HepG2 (cell line): ENCODE results near the gene AGAP1. TPM values are rescaled to one million over a fixed set of nuclear protein-coding genes. Genes with fewer than 3 reads are reported as not detected.

Experiments used
- ATAC-seq: fragments of 200-7000 bp; cut with Tn5 transposase; 3 replicates; pipeline ENCODE4 v1.9.1; 2020; ENCODE audit warnings: mild to moderate bottlenecking, moderate library complexity
- BruUV-seq: library from RNA; stranded (reverse); fragments of 400-500 nt; replicated peaks from 2 replicates; lab custom pipeline; 2021; lab: Mats Ljungman, UMichigan
- CTCF ChIA-PET: fragments of 300-600 bp; formaldehyde crosslinking; extraction: SDS; loops from one replicate; lab custom pipeline; 2021; ENCODE audit warnings: low total read pairs, inconsistent platforms, low intra/inter-chr PET ratio; lab: Yijun Ruan, JAX
- POLR2A ChIA-PET: fragments of 350-600 bp; sonication (Branson Sonifier 250); formaldehyde crosslinking; loops from one replicate; lab custom pipeline; 2020; ENCODE audit warnings: antibody characterized with exemption, inconsistent platforms; lab: Yijun Ruan, JAX
- DNase-seq: peaks from one replicate; pipeline ENCODE4 v3.0.0-alpha.2; 2015; ENCODE audit warnings: low spot score
- FAIRE-seq: peaks from 3 replicates; lab custom pipeline; 2011; peaks lifted over from hg19 to GRCh38; lab: Jason Lieb, UNC
- H2AFZ ChIP-seq: one replicate; pipeline ENCODE4 v1.6.1; 2011; ENCODE audit warnings: low read length, inconsistent platforms
- H3K27ac ChIP-seq: fragments of 300-600 bp; 3 replicates; pipeline ENCODE4 v1.8.0; 2011; ENCODE audit warnings: mixed run types, mild to moderate bottlenecking, mixed read lengths, low read length, inconsistent platforms; ENCODE audit not compliant: insufficient read depth; ENCODE audit errors: extremely low read length
- H3K27me3 ChIP-seq, 2 experiments: fragments of 200-600 bp in 1 of 2; 2 replicates in 1 of 2; 3 replicates in 1 of 2; pipeline versions ENCODE4 v1.6.0 to v1.8.0; 2011; ENCODE audit warnings: low read length in 2 of 2, mild to moderate bottlenecking in 2 of 2, moderate library complexity in 2 of 2, inconsistent platforms in 1 of 2; ENCODE audit not compliant: insufficient read depth in 2 of 2, control insufficient read depth in 1 of 2
- H3K36me3 ChIP-seq, 2 experiments: fragments of 200-600 bp in 1 of 2; replicated peaks in 1 of 2; 2 replicates in 1 of 2; 3 replicates in 1 of 2; pipeline versions ENCODE4 v1.5.1 to v1.8.0; 2011; ENCODE audit warnings: low read length in 2 of 2, inconsistent platforms in 1 of 2; ENCODE audit not compliant: insufficient read depth in 2 of 2, control insufficient read depth in 1 of 2
- H3K4me1 ChIP-seq: 2 replicates; pipeline ENCODE4 v1.5.1; 2012; ENCODE audit warnings: low read length, inconsistent platforms; ENCODE audit not compliant: insufficient read depth
- H3K4me2 ChIP-seq: 2 replicates; pipeline ENCODE4 v1.6.0; 2011; ENCODE audit warnings: low read depth, low read length, inconsistent platforms
- H3K4me3 ChIP-seq, 3 experiments: fragments of 200-600 bp in 1 of 3; sonication (generic), shearing (Covaris generic) in 1 of 3; replicated peaks in 1 of 3; 2 replicates each; pipeline ENCODE4 v1.5.1; 2011 to 2016; ENCODE audit warnings: low read length in 3 of 3, inconsistent platforms in 2 of 3, low read depth in 2 of 3, mild to moderate bottlenecking in 2 of 3, control low read depth in 1 of 3, mixed read lengths in 1 of 3; ENCODE audit not compliant: insufficient read depth in 1 of 3
- H3K79me2 ChIP-seq: one replicate; pipeline ENCODE4 v1.6.1; 2011; ENCODE audit warnings: low read length, inconsistent platforms; ENCODE audit not compliant: insufficient read depth
- H3K9ac ChIP-seq: 2 replicates; pipeline ENCODE4 v1.6.0; 2011; ENCODE audit warnings: mild to moderate bottlenecking, low read depth, low read length, inconsistent platforms; ENCODE audit not compliant: insufficient read depth
- H3K9me3 ChIP-seq: 2 replicates; pipeline ENCODE4 v1.5.1; 2012; ENCODE audit warnings: mild to moderate bottlenecking, low read length
- H4K20me1 ChIP-seq: 2 replicates; pipeline ENCODE4 v1.6.0; 2011; ENCODE audit warnings: inconsistent platforms, mild to moderate bottlenecking, low read length, moderate library complexity; ENCODE audit not compliant: insufficient read depth
- ASH2L ChIP-seq: fragments of 300-600, 200-600 bp; sonication (generic); IDR thresholded peaks from 2 replicates; pipeline ENCODE4 v1.7.0; 2017; ENCODE audit warnings: low read depth, mild to moderate bottlenecking, moderate library complexity, mixed read lengths, low read length; ENCODE audit not compliant: insufficient read length
- ELF3 ChIP-seq: IDR thresholded peaks from 2 replicates; pipeline ENCODE4 v1.6.1; 2016; ENCODE audit warnings: missing genetic modification reagents, missing compliant biosample characterization
- GATAD2A ChIP-seq: IDR thresholded peaks from 2 replicates; pipeline ENCODE4 v1.6.1; 2016
- JUND ChIP-seq: sonication (generic); formaldehyde crosslinking; IDR thresholded peaks from 2 replicates; pipeline ENCODE4 v1.8.0; 2022; ENCODE audit warnings: mild to moderate bottlenecking, missing genetic modification reagents
- MIXL1 ChIP-seq: IDR thresholded peaks from 2 replicates; pipeline ENCODE4 v1.6.1; 2016
- NFKBIZ ChIP-seq: IDR thresholded peaks from 2 replicates; pipeline ENCODE4 v1.6.1; 2018; ENCODE audit warnings: missing genetic modification reagents, missing compliant biosample characterization
- RAD21 ChIP-seq: fragments of 450-650 bp; formaldehyde crosslinking; IDR thresholded peaks from 2 replicates; pipeline ENCODE4 v1.5.0; 2020; ENCODE audit warnings: mild to moderate bottlenecking
- RFX1 ChIP-seq: fragments of 450-650 bp; IDR thresholded peaks from 2 replicates; pipeline ENCODE4 v1.6.1; 2017
- RNF2 ChIP-seq: fragments of 450-650 bp; conservative IDR thresholded peaks from 2 replicates; pipeline ENCODE4 v1.6.1; 2016; ENCODE audit warnings: low read depth
- SAFB2 ChIP-seq: sonication (generic); formaldehyde crosslinking; IDR thresholded peaks from 2 replicates; pipeline ENCODE4 v1.5.1; 2020; ENCODE audit warnings: missing genetic modification reagents, low read depth, mild to moderate bottlenecking, borderline replicate concordance
- SMC3 ChIP-seq: IDR thresholded peaks from 2 replicates; pipeline ENCODE4 v1.6.1; 2011; ENCODE audit warnings: low read length, improper control_type of control experiment
- STAG1 ChIP-seq: sonication (generic); formaldehyde crosslinking; IDR thresholded peaks from 2 replicates; pipeline ENCODE4 v1.4.0; 2020; ENCODE audit warnings: missing genetic modification reagents
- XRCC5 ChIP-seq: fragments of 200-400 bp; formaldehyde crosslinking; optimal IDR thresholded peaks from 2 replicates; pipeline ENCODE3; 2017; ENCODE audit warnings: mild to moderate bottlenecking, low read length
- ZNF121 ChIP-seq: sonication (generic); formaldehyde crosslinking; IDR thresholded peaks from 2 replicates; pipeline ENCODE4 v1.5.0; 2020; ENCODE audit warnings: mild to moderate bottlenecking, missing genetic modification reagents
- ZNF382 ChIP-seq: sonication (generic); formaldehyde crosslinking; IDR thresholded peaks from 2 replicates; pipeline ENCODE4 v1.5.0; 2020; ENCODE audit warnings: missing genetic modification reagents, mild to moderate bottlenecking, borderline replicate concordance
- ZNF589 ChIP-seq: sonication (generic); formaldehyde crosslinking; conservative IDR thresholded peaks from 2 replicates; pipeline ENCODE4 v1.8.0; 2022; ENCODE audit warnings: mild to moderate bottlenecking, moderate library complexity, missing genetic modification reagents
- ZNF607 ChIP-seq: sonication (generic); formaldehyde crosslinking; IDR thresholded peaks from 2 replicates; pipeline ENCODE4 v1.5.1; 2020; ENCODE audit warnings: missing genetic modification reagents, mild to moderate bottlenecking, borderline replicate concordance
- WGBS: methylation state at CpG from one replicate; pipeline ENCODE4 v1.1.6; 2017; ENCODE audit warnings: low lambda C conversion rate; 5-methylcytosine and 5-hydroxymethylcytosine counted together
- in situ Hi-C: cut with HindIII; loops from 2 replicates; pipeline ENCODE4 v1.10.0; 2017; ENCODE audit warnings: low pct_unique_long_range_greater_than_20kb; ENCODE audit not compliant: extremely low pct_ligation_motif_present
- intact Hi-C: fragments of 100-400 bp; cut with micrococcal nuclease; formaldehyde crosslinking; loops from one replicate; pipeline ENCODE4 v1.10.0; 2022; ENCODE audit not compliant: unreplicated experiment
- polyA plus RNA-seq, 8 experiments: library from polyadenylated mRNA; depleted of rRNA in 3 of 8; stranded (reverse) in 7 of 8; unstranded in 1 of 8; fragments of >200 nt; fragmentation: Illumina TruSeq in 4 of 8; extraction: Trizol in 4 of 8; gene quantifications; 2 replicates each; pipeline versions ENCODE4 v1.2.1 to v1.2.3, GENCODE V29; 2011 to 2016; ENCODE audit warnings: low read depth in 4 of 8, missing spikeins in 1 of 8, mixed read lengths in 1 of 8; ENCODE audit not compliant: insufficient read depth in 1 of 8
- total RNA-seq, 5 experiments: library from RNA; depleted of rRNA; stranded (reverse); fragments of >200 nt; fragmentation: Illumina TruSeq; extraction: Trizol; gene quantifications; 2 replicates each; pipeline ENCODE4 v1.2.3, GENCODE V29; 2016; ENCODE audit warnings: low read depth in 1 of 5
- TF ChIP-seq, protein P1 (sequence below): IDR thresholded peaks from 2 replicates; pipeline ENCODE4 v1.6.1; 2012; ENCODE audit warnings: low read depth, low read length, improper control_type of control experiment
- TF ChIP-seq, protein P2 (sequence below): sonication (generic); formaldehyde crosslinking; conservative IDR thresholded peaks from 2 replicates; pipeline ENCODE4 v1.8.0; 2022; ENCODE audit warnings: low read depth, missing genetic modification reagents
- TF ChIP-seq, protein P3 (sequence below): sonication (generic); formaldehyde crosslinking; IDR thresholded peaks from 2 replicates; pipeline ENCODE4 v1.5.0; 2020; ENCODE audit warnings: missing genetic modification reagents
- TF ChIP-seq, protein P4 (sequence below): sonication (generic); formaldehyde crosslinking; IDR thresholded peaks from 2 replicates; pipeline ENCODE4 v1.4.0; 2020; ENCODE audit warnings: mild to moderate bottlenecking, missing genetic modification reagents

AGAP1 gene
- total and polyA plus RNA-seq, 2 of the 13 experiments (the other 11 are each of a cell fraction or from before 2014, with no cell fraction given) = 21.2 to 32.7 TPM

DNA sequence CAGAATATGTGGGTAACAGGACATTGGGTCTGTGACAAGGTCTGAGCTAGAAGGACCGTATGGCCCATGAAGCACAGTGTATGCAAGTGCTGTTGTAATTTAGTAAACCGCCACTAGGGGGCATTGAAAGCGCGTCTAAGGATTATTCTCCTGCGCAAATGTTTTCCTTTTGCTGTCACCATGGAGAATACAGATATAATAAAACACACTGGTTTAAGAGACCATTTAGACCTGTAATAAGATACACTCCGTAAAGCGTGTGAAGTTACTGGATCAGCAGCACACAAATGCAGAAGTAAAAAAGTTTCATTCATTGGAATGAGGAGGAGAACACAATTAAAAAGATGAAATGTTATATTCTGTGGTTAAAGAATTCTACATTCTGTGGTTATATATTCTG lies 272.4 kb downstream of the AGAP1 start:
- WGBS = 45% methylated on average over 7 of the region's 7 CpGs
- intact Hi-C loops = loop anchor here (1.0 kb wide), 2 partner anchors 13 to 415 kb away; no protein-coding TSS in a partner anchor
- ChIA-PET POLR2A (no interaction called here), CTCF (interaction anchor here (0.7 to 1.7 kb wide), 2 partner anchors 411 to 415 kb away, joined by 3 to 12 read pairs; no protein-coding TSS in a partner anchor)
- FAIRE-seq = peak; percentile 79
- peak; percentile 70 for DNase-seq
- no peak overlapping the region for H3K4me2 ChIP-seq
- H4K20me1 ChIP-seq = no peaks in the 10 kb centered on the region; the same call in 1 of the 2 replicates
- no peak overlapping the region for H3K4me3 ChIP-seq
- peaks cover 8% of the 10 kb centered on the region in 2 experiments for H3K36me3 ChIP-seq
- no peak overlapping the region for H3K9ac ChIP-seq
- H2AFZ ChIP-seq = no peak overlapping the region
- in situ Hi-C loops = no loop called here
- no peaks in the 10 kb centered on the region for H3K27me3 ChIP-seq
- ATAC-seq = peak; percentile 93
- no TSS peak for BruUV-seq
- H3K27ac ChIP-seq = peak overlapping the region; percentile 9
- peaks cover 18% of the 10 kb centered on the region for H3K4me1 ChIP-seq
- H3K79me2 ChIP-seq = no peaks in the 10 kb centered on the region
- no peaks in the 10 kb centered on the region for H3K9me3 ChIP-seq
- TF ChIP-seq RAD21 (CRISPR knock-in tag) (peak; percentile 60), XRCC5 (peak; percentile 54), SAFB2 (no peak), ZNF382 (CRISPR knock-in tag) (no peak), MIXL1 (0 out of 2 replicates have a peak, but pooled peaks have one; percentile 27), RFX1 (peak; percentile 40; the same call in 1 of the 2 replicates), ELF3 (CRISPR knock-in tag) (0 out of 2 replicates have a peak, but pooled peaks have one; percentile 12), ZNF589 (CRISPR knock-in tag) (no peak), STAG1 (CRISPR knock-in tag) (peak; percentile 79), ZNF121 (CRISPR knock-in tag) (no peak), SMC3 (peak; percentile 58), RNF2 (no peak), ASH2L (peak; percentile 25), ZNF607 (CRISPR knock-in tag) (no peak), GATAD2A (CRISPR knock-in tag) (peak; percentile 39; the same call in 1 of the 2 replicates), JUND (CRISPR knock-in tag) (no peak), NFKBIZ (CRISPR knock-in tag) (no peak)
- TF ChIP-seq, protein P1, sequence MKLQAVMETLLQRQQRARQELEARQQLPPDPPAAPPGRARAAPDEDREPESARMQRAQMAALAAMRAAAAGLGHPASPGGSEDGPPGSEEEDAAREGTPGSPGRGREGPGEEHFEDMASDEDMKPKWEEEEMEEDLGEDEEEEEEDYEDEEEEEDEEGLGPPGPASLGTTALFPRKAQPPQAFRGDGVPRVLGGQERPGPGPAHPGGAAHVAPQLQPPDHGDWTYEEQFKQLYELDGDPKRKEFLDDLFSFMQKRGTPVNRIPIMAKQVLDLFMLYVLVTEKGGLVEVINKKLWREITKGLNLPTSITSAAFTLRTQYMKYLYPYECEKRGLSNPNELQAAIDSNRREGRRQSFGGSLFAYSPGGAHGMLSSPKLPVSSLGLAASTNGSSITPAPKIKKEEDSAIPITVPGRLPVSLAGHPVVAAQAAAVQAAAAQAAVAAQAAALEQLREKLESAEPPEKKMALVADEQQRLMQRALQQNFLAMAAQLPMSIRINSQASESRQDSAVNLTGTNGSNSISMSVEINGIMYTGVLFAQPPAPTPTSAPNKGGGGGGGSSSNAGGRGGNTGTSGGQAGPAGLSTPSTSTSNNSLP = peak; percentile 34; the same call in 1 of the 2 replicates
- TF ChIP-seq, protein P2, sequence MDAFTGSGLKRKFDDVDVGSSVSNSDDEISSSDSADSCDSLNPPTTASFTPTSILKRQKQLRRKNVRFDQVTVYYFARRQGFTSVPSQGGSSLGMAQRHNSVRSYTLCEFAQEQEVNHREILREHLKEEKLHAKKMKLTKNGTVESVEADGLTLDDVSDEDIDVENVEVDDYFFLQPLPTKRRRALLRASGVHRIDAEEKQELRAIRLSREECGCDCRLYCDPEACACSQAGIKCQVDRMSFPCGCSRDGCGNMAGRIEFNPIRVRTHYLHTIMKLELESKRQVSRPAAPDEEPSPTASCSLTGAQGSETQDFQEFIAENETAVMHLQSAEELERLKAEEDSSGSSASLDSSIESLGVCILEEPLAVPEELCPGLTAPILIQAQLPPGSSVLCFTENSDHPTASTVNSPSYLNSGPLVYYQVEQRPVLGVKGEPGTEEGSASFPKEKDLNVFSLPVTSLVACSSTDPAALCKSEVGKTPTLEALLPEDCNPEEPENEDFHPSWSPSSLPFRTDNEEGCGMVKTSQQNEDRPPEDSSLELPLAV (CRISPR knock-in tag) = no peak
- TF ChIP-seq, protein P3, sequence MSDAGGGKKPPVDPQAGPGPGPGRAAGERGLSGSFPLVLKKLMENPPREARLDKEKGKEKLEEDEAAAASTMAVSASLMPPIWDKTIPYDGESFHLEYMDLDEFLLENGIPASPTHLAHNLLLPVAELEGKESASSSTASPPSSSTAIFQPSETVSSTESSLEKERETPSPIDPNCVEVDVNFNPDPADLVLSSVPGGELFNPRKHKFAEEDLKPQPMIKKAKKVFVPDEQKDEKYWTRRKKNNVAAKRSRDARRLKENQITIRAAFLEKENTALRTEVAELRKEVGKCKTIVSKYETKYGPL (CRISPR knock-in tag) = no peak
- TF ChIP-seq, protein P4, sequence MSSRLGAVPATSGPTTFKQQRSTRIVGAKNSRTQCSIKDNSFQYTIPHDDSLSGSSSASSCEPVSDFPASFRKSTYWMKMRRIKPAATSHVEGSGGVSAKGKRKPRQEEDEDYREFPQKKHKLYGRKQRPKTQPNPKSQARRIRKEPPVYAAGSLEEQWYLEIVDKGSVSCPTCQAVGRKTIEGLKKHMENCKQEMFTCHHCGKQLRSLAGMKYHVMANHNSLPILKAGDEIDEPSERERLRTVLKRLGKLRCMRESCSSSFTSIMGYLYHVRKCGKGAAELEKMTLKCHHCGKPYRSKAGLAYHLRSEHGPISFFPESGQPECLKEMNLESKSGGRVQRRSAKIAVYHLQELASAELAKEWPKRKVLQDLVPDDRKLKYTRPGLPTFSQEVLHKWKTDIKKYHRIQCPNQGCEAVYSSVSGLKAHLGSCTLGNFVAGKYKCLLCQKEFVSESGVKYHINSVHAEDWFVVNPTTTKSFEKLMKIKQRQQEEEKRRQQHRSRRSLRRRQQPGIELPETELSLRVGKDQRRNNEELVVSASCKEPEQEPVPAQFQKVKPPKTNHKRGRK (CRISPR knock-in tag) = no peak
